ENCODE results near the gene FGD4.

DNA sequence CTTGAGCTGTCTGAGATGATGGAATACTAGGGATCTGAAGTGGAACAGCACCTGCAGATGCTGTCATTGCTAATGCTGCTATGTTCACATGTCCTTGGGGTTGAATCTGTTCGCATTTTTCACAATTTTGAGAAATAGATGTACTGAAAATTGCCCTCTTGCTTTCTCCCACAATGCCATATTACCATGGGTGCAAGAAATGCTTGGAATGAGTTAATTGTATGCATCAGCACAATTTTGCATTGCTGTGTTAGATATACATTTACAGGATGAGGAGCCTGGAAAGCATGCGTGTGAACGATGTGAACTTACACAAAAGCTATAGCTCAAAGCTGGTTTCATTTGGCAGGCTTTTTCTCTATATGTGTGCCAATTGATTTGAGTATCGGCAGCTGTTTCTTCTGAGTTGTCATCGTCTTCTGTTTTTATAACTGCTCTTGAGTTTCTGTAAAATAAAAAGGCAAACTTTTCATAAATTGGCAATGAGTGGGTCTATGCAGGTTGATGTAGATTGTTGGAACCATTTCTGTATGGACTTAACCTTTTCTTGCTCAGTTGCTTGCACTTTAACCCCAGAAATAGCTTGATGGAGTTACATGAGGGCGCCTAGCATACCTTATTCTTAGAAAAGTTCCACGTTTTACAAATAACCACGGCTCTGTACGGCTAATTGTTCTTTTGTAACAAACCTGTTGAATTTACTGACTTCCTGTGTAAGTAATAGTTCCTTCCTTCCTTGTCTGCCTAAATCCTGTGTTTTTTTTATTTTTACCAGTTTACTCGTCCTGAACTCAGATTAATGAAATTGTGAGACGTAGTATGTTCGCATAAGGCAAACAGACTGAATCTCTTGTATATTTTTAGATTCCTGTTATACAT lies 105.9 kb downstream of the FGD4 start:
- no peak for TF ChIP-seq IRF1 (CRISPR knock-in tag; IDR thresholded peaks at IDR 0.05)
- TF ChIP-seq ZNF423 (CRISPR knock-in tag; IDR thresholded peaks at IDR 0.05): no peak
- no peak for TF ChIP-seq SP1 (CRISPR knock-in tag; conservative IDR thresholded peaks at IDR 0.05)

Data from WTC11 (cell line).